ENCODE results near the gene TNFAIP8L2.
A peak's percentile ranks its signal among the peaks of the same experiment; 100 is the strongest.

- TF ChIP-seq CTCF (IDR thresholded peaks at IDR 0.05), result peak in 2 of 4 experiments; percentile 7 to 16
- peak; percentile 34 to 55 for TF ChIP-seq POLR2A (IDR thresholded peaks at IDR 0.05)
Observed at GRCh38 chr1:151130987-151131586, 25.4 kb upstream of the TNFAIP8L2 start.

Data from uterus (tissue), 2 donors.